GM23338 (cell line): ENCODE data around the gene CCDC137. TPM values are rescaled to one million over a fixed set of nuclear protein-coding genes. Genes with fewer than 3 reads are reported as not detected.

Experiments used
- microRNA-seq: library from miRNA; unstranded; fragments of <30 nt; microRNA quantifications from one replicate; pipeline ENCODE4, GENCODE V29; 2017
- polyA plus RNA-seq: library from polyadenylated mRNA; unstranded; fragments of >200 nt; fragmentation: Nextera tagmentation; extraction: Ambion mirVana; gene quantifications from 2 replicates; pipeline ENCODE4 v1.2.1, GENCODE V29; 2016
- small RNA-seq: library from RNA; depleted of rRNA; stranded (forward); fragments of <200 nt; gene quantifications from one replicate; pipeline ENCODE3, GENCODE V24; 2014; ENCODE audit warnings: low replicate concordance
- total RNA-seq: library from RNA; depleted of rRNA; stranded (reverse); fragments of >200 nt; shearing (Covaris generic); gene quantifications from 2 replicates; pipeline ENCODE4 v1.2.3, GENCODE V29; 2014; rRNA removed

Gene CCDC137
- total and polyA plus RNA-seq, 2 experiments from 2014 or later: 26.1 to 73.4 TPM

Small RNAs within 50 kb of the gene (microRNA-seq; reads per million reads assigned to microRNA genes)
- gene MIR6786: not detected

Small RNAs within 50 kb of the gene (small RNA-seq; reads per million reads assigned to genes)
- not detected for gene MIR6786

Other genes starting within 250 kb of the CCDC137 start
- gene ACTG1, start 153.9 kb upstream of the CCDC137 start, total RNA-seq: 4,739 and 4,954 TPM in 2 replicates
- 1,867 and 1,896 TPM in 2 replicates for gene ACTG1, start 153.9 kb upstream of the CCDC137 start, polyA plus RNA-seq
- 1.6 TPM in 1 of 2 replicates, not detected in the other for gene FSCN2, start 138.4 kb upstream of the CCDC137 start, total RNA-seq
- 0.13 TPM in 1 of 2 replicates, not detected in the other for gene FSCN2, start 138.4 kb upstream of the CCDC137 start, polyA plus RNA-seq
- 50.5 and 52.8 TPM in 2 replicates for gene FAAP100, start 114.4 kb upstream of the CCDC137 start, total RNA-seq
- gene FAAP100, start 114.4 kb upstream of the CCDC137 start, polyA plus RNA-seq: 16.0 and 16.2 TPM in 2 replicates
- gene NPLOC4, start 29.6 kb upstream of the CCDC137 start, total RNA-seq: 54.3 and 79.1 TPM in 2 replicates
- 23.0 and 24.1 TPM in 2 replicates for gene NPLOC4, start 29.6 kb upstream of the CCDC137 start, polyA plus RNA-seq
- gene TSPAN10, start 29.5 kb upstream of the CCDC137 start, total RNA-seq: 0.31 and 0.66 TPM in 2 replicates
- 1.2 and 1.5 TPM in 2 replicates for gene TSPAN10, start 29.5 kb upstream of the CCDC137 start, polyA plus RNA-seq
- 4.0 and 5.5 TPM in 2 replicates for gene PDE6G, start 10.2 kb upstream of the CCDC137 start, total RNA-seq
- 9.0 and 11.4 TPM in 2 replicates for gene PDE6G, start 10.2 kb upstream of the CCDC137 start, polyA plus RNA-seq
- gene OXLD1, start 132 bp upstream of the CCDC137 start, total RNA-seq: 46.0 and 76.2 TPM in 2 replicates
- gene OXLD1, start 132 bp upstream of the CCDC137 start, polyA plus RNA-seq: 64.9 and 73.0 TPM in 2 replicates
- 41.3 and 54.9 TPM in 2 replicates for gene ARL16, start 17.1 kb downstream of the CCDC137 start, total RNA-seq
- gene ARL16, start 17.1 kb downstream of the CCDC137 start, polyA plus RNA-seq: 39.6 and 40.4 TPM in 2 replicates
- gene HGS, start 17.3 kb downstream of the CCDC137 start, total RNA-seq: 66.9 and 90.2 TPM in 2 replicates
- gene HGS, start 17.3 kb downstream of the CCDC137 start, polyA plus RNA-seq: 59.0 and 59.4 TPM in 2 replicates
- 50.9 and 53.2 TPM in 2 replicates for gene MRPL12, start 36.6 kb downstream of the CCDC137 start, total RNA-seq
- gene MRPL12, start 36.6 kb downstream of the CCDC137 start, polyA plus RNA-seq: 140 and 153 TPM in 2 replicates
- gene SLC25A10, start 45.5 kb downstream of the CCDC137 start, total RNA-seq: 37.1 and 47.4 TPM in 2 replicates
- gene SLC25A10, start 45.5 kb downstream of the CCDC137 start, polyA plus RNA-seq: 25.7 TPM in 2 replicates
- gene GCGR, start 137.4 kb downstream of the CCDC137 start, total RNA-seq: 0.17 and 0.31 TPM in 2 replicates
- 0.23 and 0.92 TPM in 2 replicates for gene GCGR, start 137.4 kb downstream of the CCDC137 start, polyA plus RNA-seq
- 85.2 and 110 TPM in 2 replicates for gene MCRIP1, start 166.6 kb downstream of the CCDC137 start, total RNA-seq
- 99.5 and 101 TPM in 2 replicates for gene MCRIP1, start 166.6 kb downstream of the CCDC137 start, polyA plus RNA-seq
- not detected in 2 replicates for gene PPP1R27, start 168.3 kb downstream of the CCDC137 start, total RNA-seq
- 0.40 and 0.65 TPM in 2 replicates for gene PPP1R27, start 168.3 kb downstream of the CCDC137 start, polyA plus RNA-seq
- 418 and 620 TPM in 2 replicates for gene P4HB, start 193.8 kb downstream of the CCDC137 start, total RNA-seq
- gene P4HB, start 193.8 kb downstream of the CCDC137 start, polyA plus RNA-seq: 206 and 209 TPM in 2 replicates
- gene ARHGDIA, start 204.6 kb downstream of the CCDC137 start, total RNA-seq: 80.1 and 125 TPM in 2 replicates
- gene ARHGDIA, start 204.6 kb downstream of the CCDC137 start, polyA plus RNA-seq: 140 and 152 TPM in 2 replicates
- gene ALYREF, start 224.8 kb downstream of the CCDC137 start, total RNA-seq: 236 TPM in 2 replicates
- gene ALYREF, start 224.8 kb downstream of the CCDC137 start, polyA plus RNA-seq: 36.5 and 54.3 TPM in 2 replicates
- gene ANAPC11, start 225.0 kb downstream of the CCDC137 start, total RNA-seq: 149 and 188 TPM in 2 replicates
- 498 and 517 TPM in 2 replicates for gene ANAPC11, start 225.0 kb downstream of the CCDC137 start, polyA plus RNA-seq
- gene NPB, start 235.5 kb downstream of the CCDC137 start, total RNA-seq: 0.93 and 3.8 TPM in 2 replicates
- gene NPB, start 235.5 kb downstream of the CCDC137 start, polyA plus RNA-seq: 2.7 and 3.6 TPM in 2 replicates
- gene PCYT2, start 244.7 kb downstream of the CCDC137 start, total RNA-seq: 65.2 and 82.9 TPM in 2 replicates
- gene PCYT2, start 244.7 kb downstream of the CCDC137 start, polyA plus RNA-seq: 50.9 and 51.6 TPM in 2 replicates